ENCODE results near the gene CD7. TPM values are rescaled to one million over a fixed set of nuclear protein-coding genes. Genes with fewer than 3 reads are reported as not detected.

The CD7 gene
- total RNA-seq, 2 experiments from 2014 or later, result not detected

GRCh38 chr17:82269138-82269881, 48.1 kb downstream of the CD7 start:
- Histone ChIP-seq H3K9me2 (ENCODE audit: insufficient read depth, low read length) (no peaks in the 10 kb centered on the region), H3K27ac (ENCODE audit: low read depth, low read length, poor library complexity, severe bottlenecking) (no peak overlapping the region), H3K79me2 (ENCODE audit: insufficient read depth, low read depth, low read length) (peaks cover 69% of the 10 kb centered on the region), H2AFZ (ENCODE audit: low read length) (no peak overlapping the region), H3K9me3 (ENCODE audit: low read length) (no peaks in the 10 kb centered on the region), H3K4me1 (ENCODE audit: insufficient read depth, low read length, poor library complexity, severe bottlenecking) (peaks cover 17% of the 10 kb centered on the region), H3K4me2 (ENCODE audit: low read length) (no peak overlapping the region), H3K36me3 (ENCODE audit: insufficient read depth, low read length) (peaks cover 78% of the 10 kb centered on the region), H3K4me3 (ENCODE audit: low read depth, low read length, poor library complexity, severe bottlenecking) (no peak overlapping the region), H4K20me1 (ENCODE audit: insufficient read depth, low read length) (peaks cover 24% of the 10 kb centered on the region)
- no peak for DNase-seq (ENCODE audit: low spot score)
- intact Hi-C loops (cut with micrococcal nuclease; ENCODE audit: unreplicated experiment), result no loop called here
- ChIA-PET CTCF (ENCODE audit: unreplicated experiment) (interaction anchor here (0.6 kb wide), 1 partner anchor 343 kb away, joined by 3 read pairs; no protein-coding TSS in a partner anchor), POLR2A (no interaction called here)
- no peak for TF ChIP-seq CTCF (conservative IDR thresholded peaks at IDR 0.05; ENCODE audit: low read length)
- TF ChIP-seq EZH2phosphoT487 (IDR thresholded peaks at IDR 0.05; ENCODE audit: borderline replicate concordance, low read depth, low read length), result no peak
- no TSS peak for BruUV-seq (replicated peaks)

GRCh38 chr17:82267575-82268379, 49.6 kb downstream of the CD7 start:
- POLR2A ChIA-PET, result no interaction called here
- CTCF ChIA-PET (ENCODE audit: unreplicated experiment), result no interaction called here

GRCh38 chr17:82266142-82266541, 51.3 kb downstream of the CD7 start:
- BruUV-seq (replicated peaks), result no TSS peak
- peaks cover 11% of the 10 kb centered on the region for H4K20me1 ChIP-seq (ENCODE audit: insufficient read depth, low read length)
- H3K4me2 ChIP-seq (ENCODE audit: low read length), result no peak overlapping the region
- POLR2A ChIA-PET, result no interaction called here
- H3K9me2 ChIP-seq (ENCODE audit: insufficient read depth, low read length), result no peaks in the 10 kb centered on the region
- H3K36me3 ChIP-seq (ENCODE audit: insufficient read depth, low read length), result peaks cover 99% of the 10 kb centered on the region
- H3K79me2 ChIP-seq (ENCODE audit: insufficient read depth, low read depth, low read length), result peaks cover 50% of the 10 kb centered on the region
- peaks cover 6% of the 10 kb centered on the region for H3K9me3 ChIP-seq (ENCODE audit: low read length)
- no peak overlapping the region for H3K4me3 ChIP-seq (ENCODE audit: low read depth, low read length, poor library complexity, severe bottlenecking)
- intact Hi-C loops (cut with micrococcal nuclease; ENCODE audit: unreplicated experiment), result no loop called here
- no peak overlapping the region for H3K27ac ChIP-seq (ENCODE audit: low read depth, low read length, poor library complexity, severe bottlenecking)
- DNase-seq (ENCODE audit: low spot score), result no peak
- no peak for TF ChIP-seq EZH2phosphoT487 (IDR thresholded peaks at IDR 0.05; ENCODE audit: borderline replicate concordance, low read depth, low read length)
- no peak for TF ChIP-seq CTCF (conservative IDR thresholded peaks at IDR 0.05; ENCODE audit: low read length)
- H2AFZ ChIP-seq (ENCODE audit: low read length), result no peak overlapping the region
- H3K4me1 ChIP-seq (ENCODE audit: insufficient read depth, low read length, poor library complexity, severe bottlenecking), result no peaks in the 10 kb centered on the region
- CTCF ChIA-PET (ENCODE audit: unreplicated experiment), result no interaction called here

More at GRCh38 chr17:82267575-82268379, 49.6 kb downstream of the CD7 start:
- BruUV-seq (replicated peaks), result no TSS peak
- TF ChIP-seq EZH2phosphoT487 (IDR thresholded peaks at IDR 0.05; ENCODE audit: borderline replicate concordance, low read depth, low read length), result no peak
- H4K20me1 ChIP-seq (ENCODE audit: insufficient read depth, low read length), result peaks cover 24% of the 10 kb centered on the region
- H3K27ac ChIP-seq (ENCODE audit: low read depth, low read length, poor library complexity, severe bottlenecking), result no peak overlapping the region
- intact Hi-C loops (cut with micrococcal nuclease; ENCODE audit: unreplicated experiment), result no loop called here
- peaks cover 65% of the 10 kb centered on the region for H3K79me2 ChIP-seq (ENCODE audit: insufficient read depth, low read depth, low read length)
- no peak for DNase-seq (ENCODE audit: low spot score)
- no peak overlapping the region for H3K4me3 ChIP-seq (ENCODE audit: low read depth, low read length, poor library complexity, severe bottlenecking)
- no peaks in the 10 kb centered on the region for H3K9me2 ChIP-seq (ENCODE audit: insufficient read depth, low read length)
- H2AFZ ChIP-seq (ENCODE audit: low read length), result no peak overlapping the region
- H3K36me3 ChIP-seq (ENCODE audit: insufficient read depth, low read length), result peaks cover 93% of the 10 kb centered on the region
- no peak overlapping the region for H3K4me2 ChIP-seq (ENCODE audit: low read length)
- H3K9me3 ChIP-seq (ENCODE audit: low read length), result no peaks in the 10 kb centered on the region
- H3K4me1 ChIP-seq (ENCODE audit: insufficient read depth, low read length, poor library complexity, severe bottlenecking), result peaks cover 12% of the 10 kb centered on the region

Other genes with a start within 250 kb of the CD7 start
- gene FASN, start 219.4 kb downstream of the CD7 start, total RNA-seq (2014; rRNA removed; shearing (Covaris generic)), result 94.4 and 111 TPM in 2 replicates
- gene FASN, start 219.4 kb downstream of the CD7 start, total RNA-seq (2022), result 299 and 364 TPM in 2 replicates
- 30.7 and 34.5 TPM in 2 replicates for gene CCDC57, start 104.8 kb downstream of the CD7 start, total RNA-seq (2014; rRNA removed; shearing (Covaris generic))
- 56.1 and 58.7 TPM in 2 replicates for gene CCDC57, start 104.8 kb downstream of the CD7 start, total RNA-seq (2022)
- gene SLC16A3, start 88.6 kb downstream of the CD7 start, total RNA-seq (2014; rRNA removed; shearing (Covaris generic)), result 10.1 and 21.6 TPM in 2 replicates
- 28.3 and 55.0 TPM in 2 replicates for gene SLC16A3, start 88.6 kb downstream of the CD7 start, total RNA-seq (2022)
- gene CSNK1D, start 43.9 kb downstream of the CD7 start, total RNA-seq (2014; rRNA removed; shearing (Covaris generic)), result 39.7 and 53.0 TPM in 2 replicates
- gene CSNK1D, start 43.9 kb downstream of the CD7 start, total RNA-seq (2022), result 170 and 181 TPM in 2 replicates
- gene SECTM1, start 16.2 kb upstream of the CD7 start, total RNA-seq (2014; rRNA removed; shearing (Covaris generic)), result not detected in 2 replicates
- not detected in 2 replicates for gene SECTM1, start 16.2 kb upstream of the CD7 start, total RNA-seq (2022)
- gene TEX19, start 41.6 kb upstream of the CD7 start, total RNA-seq (2014; rRNA removed; shearing (Covaris generic)), result 2.6 and 3.4 TPM in 2 replicates
- gene TEX19, start 41.6 kb upstream of the CD7 start, total RNA-seq (2022), result 1.8 and 2.0 TPM in 2 replicates
- 11.9 and 17.4 TPM in 2 replicates for gene UTS2R, start 54.2 kb upstream of the CD7 start, total RNA-seq (2014; rRNA removed; shearing (Covaris generic))
- gene UTS2R, start 54.2 kb upstream of the CD7 start, total RNA-seq (2022), result 34.9 and 36.3 TPM in 2 replicates
- gene HEXD, start 100.7 kb upstream of the CD7 start, total RNA-seq (2014; rRNA removed; shearing (Covaris generic)), result 88.8 and 93.2 TPM in 2 replicates
- gene HEXD, start 100.7 kb upstream of the CD7 start, total RNA-seq (2022), result 87.9 and 94.7 TPM in 2 replicates
- gene OGFOD3, start 101.0 kb upstream of the CD7 start, total RNA-seq (2014; rRNA removed; shearing (Covaris generic)), result 46.9 and 55.6 TPM in 2 replicates
- gene OGFOD3, start 101.0 kb upstream of the CD7 start, total RNA-seq (2022), result 65.2 and 80.8 TPM in 2 replicates
- 424 and 470 TPM in 2 replicates for gene CYBC1, start 133.1 kb upstream of the CD7 start, total RNA-seq (2014; rRNA removed; shearing (Covaris generic))
- gene CYBC1, start 133.1 kb upstream of the CD7 start, total RNA-seq (2022), result 679 and 701 TPM in 2 replicates
- gene NARF, start 141.1 kb upstream of the CD7 start, total RNA-seq (2014; rRNA removed; shearing (Covaris generic)), result 75.0 and 82.5 TPM in 2 replicates
- gene NARF, start 141.1 kb upstream of the CD7 start, total RNA-seq (2022), result 148 and 151 TPM in 2 replicates
- 62.4 and 76.2 TPM in 2 replicates for gene FOXK2, start 202.1 kb upstream of the CD7 start, total RNA-seq (2014; rRNA removed; shearing (Covaris generic))
- 144 and 148 TPM in 2 replicates for gene FOXK2, start 202.1 kb upstream of the CD7 start, total RNA-seq (2022)

All from OCI-LY7 (cell line).